AG09309 (cell line): ENCODE results near the gene CCN6.

Experiments used
- DNase-seq: peaks from one replicate; pipeline ENCODE4 v3.0.0-alpha.2; 2010; ENCODE audit warnings: low read depth
- H3K4me3 ChIP-seq: 2 replicates; pipeline ENCODE4 v1.5.1; 2011; ENCODE audit warnings: mild to moderate bottlenecking, low read depth, low read length, moderate library complexity; ENCODE audit not compliant: control insufficient read depth
- CTCF ChIP-seq: IDR thresholded peaks from 2 replicates; pipeline ENCODE4 v1.5.1; 2011; ENCODE audit warnings: mild to moderate bottlenecking, low read depth, low read length, inconsistent platforms; ENCODE audit not compliant: insufficient read depth, control insufficient read depth; ENCODE audit errors: missing control alignments

The CCN6 gene

GRCh38 chr6:112027942-112028674 is 25.8 kb upstream of the CCN6 start:
- TF ChIP-seq CTCF, result no peak
- no peak overlapping the region for H3K4me3 ChIP-seq
- peak; percentile 77 for DNase-seq

- no peak overlapping the region for H3K4me3 ChIP-seq
- peak; percentile 67 for TF ChIP-seq CTCF
- DNase-seq, result no peak
These were observed 24.7 kb upstream of the CCN6 start for GRCh38 chr6:112029045-112029822.

GRCh38 chr6:112030206-112030960 is 23.5 kb upstream of the CCN6 start:
- TF ChIP-seq CTCF, result no peak
- H3K4me3 ChIP-seq, result no peak overlapping the region
- DNase-seq, result no peak

GRCh38 chr6:112030961-112031660 is 22.8 kb upstream of the CCN6 start:
- DNase-seq, result no peak
- TF ChIP-seq CTCF, result no peak

GRCh38 chr6:112031960-112032359 is 21.9 kb upstream of the CCN6 start:
- DNase-seq, result no peak
- no peak overlapping the region for H3K4me3 ChIP-seq
- no peak for TF ChIP-seq CTCF

More at GRCh38 chr6:112030961-112031660, 22.8 kb upstream of the CCN6 start:
- no peak overlapping the region for H3K4me3 ChIP-seq

GRCh38 chr6:112032728-112033127 is 21.2 kb upstream of the CCN6 start:
- no peak overlapping the region for H3K4me3 ChIP-seq
- no peak for TF ChIP-seq CTCF
- DNase-seq, result no peak
